Measurements from ENCODE around the gene IFFO2. TPM values are rescaled to one million over a fixed set of nuclear protein-coding genes. Genes with fewer than 3 reads are reported as not detected.

Gene IFFO2
- total and polyA plus RNA-seq, 10 of the 15 experiments (the other 5 are each of a cell fraction or from before 2014, with no cell fraction given): 1.2 to 18.4 (median 6.7) TPM

- no peak for TF ChIP-seq CUX1 (IDR thresholded peaks at IDR 0.05; ENCODE audit: insufficient replicate concordance, low read depth, low read length)
- TF ChIP-seq, protein P1, sequence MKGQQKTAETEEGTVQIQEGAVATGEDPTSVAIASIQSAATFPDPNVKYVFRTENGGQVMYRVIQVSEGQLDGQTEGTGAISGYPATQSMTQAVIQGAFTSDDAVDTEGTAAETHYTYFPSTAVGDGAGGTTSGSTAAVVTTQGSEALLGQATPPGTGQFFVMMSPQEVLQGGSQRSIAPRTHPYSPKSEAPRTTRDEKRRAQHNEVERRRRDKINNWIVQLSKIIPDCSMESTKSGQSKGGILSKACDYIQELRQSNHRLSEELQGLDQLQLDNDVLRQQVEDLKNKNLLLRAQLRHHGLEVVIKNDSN (IDR thresholded peaks at IDR 0.05; ENCODE audit: borderline replicate concordance, extremely low read length, insufficient read depth, low read depth, low read length): no peak
- TF ChIP-seq, protein P2, sequence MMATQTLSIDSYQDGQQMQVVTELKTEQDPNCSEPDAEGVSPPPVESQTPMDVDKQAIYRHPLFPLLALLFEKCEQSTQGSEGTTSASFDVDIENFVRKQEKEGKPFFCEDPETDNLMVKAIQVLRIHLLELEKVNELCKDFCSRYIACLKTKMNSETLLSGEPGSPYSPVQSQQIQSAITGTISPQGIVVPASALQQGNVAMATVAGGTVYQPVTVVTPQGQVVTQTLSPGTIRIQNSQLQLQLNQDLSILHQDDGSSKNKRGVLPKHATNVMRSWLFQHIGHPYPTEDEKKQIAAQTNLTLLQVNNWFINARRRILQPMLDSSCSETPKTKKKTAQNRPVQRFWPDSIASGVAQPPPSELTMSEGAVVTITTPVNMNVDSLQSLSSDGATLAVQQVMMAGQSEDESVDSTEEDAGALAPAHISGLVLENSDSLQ (IDR thresholded peaks at IDR 0.05): no peak
- TF ChIP-seq NR2C1 (IDR thresholded peaks at IDR 0.05): no peak
- no peak for TF ChIP-seq LARP7 (IDR thresholded peaks at IDR 0.05)
Observed at GRCh38 chr1:19003371-19004290, 47.2 kb upstream of the IFFO2 start (continued).

Data from GM12878 (cell line).